Astrocyte of the spinal cord (primary cell): Measurements from ENCODE around the gene SLC38A3.

Experiments
- DNase-seq: peaks from one replicate; pipeline ENCODE4 v3.0.0; 2011; ENCODE audit warnings: low read depth, low spot score
- H3K4me3 ChIP-seq: 2 replicates; pipeline ENCODE4 v1.5.1; 2011; ENCODE audit warnings: low read depth, mild to moderate bottlenecking, low read length, moderate library complexity
- in situ Hi-C: cut with HindIII; loops from 2 replicates; pipeline ENCODE4 v1.10.0; 2017; ENCODE audit warnings: low sequenced_read_pairs
- TF ChIP-seq, protein P1 (sequence below): IDR thresholded peaks from 2 replicates; pipeline ENCODE4 v1.5.1; 2012; ENCODE audit warnings: low read depth, mild to moderate bottlenecking, low read length, inconsistent platforms

Gene SLC38A3

DNA sequence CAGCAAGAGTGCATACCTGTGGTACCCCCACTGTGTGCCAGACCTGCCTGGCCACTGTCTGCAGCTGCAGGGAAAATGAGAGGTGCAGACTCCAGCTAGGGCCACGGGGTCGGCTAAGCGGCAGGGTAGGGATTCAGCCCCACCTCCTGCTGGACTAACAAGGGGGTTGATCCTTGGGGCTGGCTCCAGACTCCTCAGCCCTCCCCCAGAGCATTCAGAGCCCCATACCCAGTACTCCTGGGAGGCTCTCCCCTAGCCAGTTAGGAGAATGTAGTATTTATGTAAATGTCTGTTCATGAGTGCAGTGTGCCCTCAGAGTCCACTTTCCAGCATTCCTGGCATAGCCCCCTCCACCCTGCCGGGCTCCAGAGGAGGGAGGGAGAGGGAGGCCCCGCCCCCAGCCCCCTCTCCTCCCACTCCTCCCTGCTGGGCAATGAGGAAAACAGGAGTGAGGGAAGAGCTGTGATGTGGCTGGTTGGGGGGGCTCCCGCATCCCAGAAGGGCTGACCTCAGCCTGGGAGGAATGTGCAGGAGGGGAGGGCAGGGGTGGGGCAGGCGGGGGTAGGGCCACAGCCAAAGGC is 59.4 kb downstream of the SLC38A3 start:
- TF ChIP-seq, protein P1, sequence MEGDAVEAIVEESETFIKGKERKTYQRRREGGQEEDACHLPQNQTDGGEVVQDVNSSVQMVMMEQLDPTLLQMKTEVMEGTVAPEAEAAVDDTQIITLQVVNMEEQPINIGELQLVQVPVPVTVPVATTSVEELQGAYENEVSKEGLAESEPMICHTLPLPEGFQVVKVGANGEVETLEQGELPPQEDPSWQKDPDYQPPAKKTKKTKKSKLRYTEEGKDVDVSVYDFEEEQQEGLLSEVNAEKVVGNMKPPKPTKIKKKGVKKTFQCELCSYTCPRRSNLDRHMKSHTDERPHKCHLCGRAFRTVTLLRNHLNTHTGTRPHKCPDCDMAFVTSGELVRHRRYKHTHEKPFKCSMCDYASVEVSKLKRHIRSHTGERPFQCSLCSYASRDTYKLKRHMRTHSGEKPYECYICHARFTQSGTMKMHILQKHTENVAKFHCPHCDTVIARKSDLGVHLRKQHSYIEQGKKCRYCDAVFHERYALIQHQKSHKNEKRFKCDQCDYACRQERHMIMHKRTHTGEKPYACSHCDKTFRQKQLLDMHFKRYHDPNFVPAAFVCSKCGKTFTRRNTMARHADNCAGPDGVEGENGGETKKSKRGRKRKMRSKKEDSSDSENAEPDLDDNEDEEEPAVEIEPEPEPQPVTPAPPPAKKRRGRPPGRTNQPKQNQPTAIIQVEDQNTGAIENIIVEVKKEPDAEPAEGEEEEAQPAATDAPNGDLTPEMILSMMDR = no peak
- DNase-seq = peak; percentile 98
- in situ Hi-C loops = no loop called here
- no peak overlapping the region for H3K4me3 ChIP-seq

DNA sequence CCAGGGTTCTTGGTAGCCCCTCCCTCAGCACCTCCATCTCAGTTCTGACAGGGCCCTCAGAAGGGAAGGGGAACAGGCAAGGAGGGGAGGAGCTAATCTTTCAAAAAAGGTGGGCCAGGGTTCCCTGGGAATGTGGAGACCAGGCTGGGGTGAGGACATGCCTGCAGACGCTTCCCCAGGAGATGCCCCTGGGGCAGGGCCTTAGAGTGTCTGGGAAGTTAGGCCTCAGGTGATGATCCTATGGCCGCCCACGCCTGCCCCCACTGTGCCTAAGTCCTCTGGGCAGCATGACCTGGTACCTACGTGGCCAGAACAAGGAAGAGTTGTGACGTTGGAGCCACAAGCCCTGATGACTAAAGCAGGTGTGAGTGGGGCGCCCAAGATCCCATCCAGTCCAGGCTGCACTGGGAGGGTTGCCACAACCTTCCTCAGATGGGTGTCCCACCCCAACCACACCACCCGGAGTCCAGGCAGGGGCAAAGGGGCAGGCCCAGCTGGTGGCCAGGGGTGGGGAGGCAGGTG is 60.0 kb downstream of the SLC38A3 start:
- H3K4me3 ChIP-seq = no peak overlapping the region
- in situ Hi-C loops = no loop called here
- TF ChIP-seq, protein P1 = no peak
- no peak for DNase-seq

DNA sequence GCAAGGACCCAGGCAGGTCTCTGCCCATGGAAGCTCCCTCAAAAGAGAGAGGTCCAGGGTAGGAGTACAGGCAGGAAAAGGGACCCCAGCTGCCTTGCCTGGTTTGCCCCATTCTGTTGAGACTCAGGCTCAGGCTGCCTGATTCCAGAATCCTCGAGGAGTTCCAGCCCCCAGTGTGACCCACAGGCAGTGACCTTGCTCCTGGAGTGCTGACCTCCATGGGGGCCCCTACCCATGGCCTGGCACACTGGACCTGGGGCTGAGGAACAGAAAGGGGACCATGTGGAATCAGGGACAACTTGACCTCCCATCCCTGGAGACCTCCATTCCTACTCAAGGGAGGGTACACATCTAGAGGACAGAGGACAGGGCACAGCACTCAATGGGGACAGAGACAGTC is 60.5 kb downstream of the SLC38A3 start:
- in situ Hi-C loops = no loop called here
- TF ChIP-seq, protein P1 = no peak
- no peak for DNase-seq
- no peak overlapping the region for H3K4me3 ChIP-seq

DNA sequence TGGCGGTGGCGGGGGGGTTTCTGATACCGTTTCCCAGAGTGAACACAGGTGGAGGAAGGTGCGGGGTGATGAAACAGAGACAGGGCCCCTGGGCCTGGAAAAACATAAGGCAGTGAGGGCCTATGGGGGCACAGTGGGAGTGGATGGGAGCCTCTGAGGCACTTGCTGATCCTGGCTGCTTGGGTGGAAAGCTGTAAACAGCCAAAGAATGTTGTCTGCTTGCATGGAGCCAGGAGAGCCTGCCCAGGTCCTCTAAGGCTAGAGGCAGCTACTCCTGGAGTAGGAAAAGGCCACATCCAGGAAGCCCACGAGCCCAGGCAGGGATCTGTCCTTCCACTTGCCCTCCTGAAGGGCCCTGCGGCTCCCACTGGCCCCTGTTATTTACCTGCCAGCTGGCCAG is 60.9 kb downstream of the SLC38A3 start:
- in situ Hi-C loops = no loop called here
- no peak overlapping the region for H3K4me3 ChIP-seq
- no peak for DNase-seq
- TF ChIP-seq, protein P1 = no peak

DNA sequence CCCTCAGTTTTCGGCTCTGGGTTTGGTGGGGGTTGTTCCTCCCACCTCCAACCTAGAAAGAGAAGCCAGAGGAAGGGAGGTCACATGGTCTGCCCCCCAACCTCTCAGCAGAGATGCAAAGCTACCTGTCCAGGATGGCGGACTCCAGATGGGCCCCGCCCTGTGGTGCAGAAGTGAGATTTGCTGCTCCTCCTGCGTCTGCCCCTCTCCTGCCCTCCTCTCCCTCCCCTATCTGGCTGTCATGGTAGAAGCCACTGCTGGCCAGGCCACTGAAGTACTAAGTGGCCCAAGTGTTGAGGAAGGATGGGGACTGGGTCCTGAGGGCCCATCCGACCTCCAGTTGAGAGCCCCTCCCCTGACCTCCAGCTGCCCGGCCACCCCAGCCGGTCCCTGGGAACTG is 61.8 kb downstream of the SLC38A3 start:
- H3K4me3 ChIP-seq = peak overlapping the region; percentile 42
- TF ChIP-seq, protein P1 = no peak
- DNase-seq = no peak
- in situ Hi-C loops = no loop called here

DNA sequence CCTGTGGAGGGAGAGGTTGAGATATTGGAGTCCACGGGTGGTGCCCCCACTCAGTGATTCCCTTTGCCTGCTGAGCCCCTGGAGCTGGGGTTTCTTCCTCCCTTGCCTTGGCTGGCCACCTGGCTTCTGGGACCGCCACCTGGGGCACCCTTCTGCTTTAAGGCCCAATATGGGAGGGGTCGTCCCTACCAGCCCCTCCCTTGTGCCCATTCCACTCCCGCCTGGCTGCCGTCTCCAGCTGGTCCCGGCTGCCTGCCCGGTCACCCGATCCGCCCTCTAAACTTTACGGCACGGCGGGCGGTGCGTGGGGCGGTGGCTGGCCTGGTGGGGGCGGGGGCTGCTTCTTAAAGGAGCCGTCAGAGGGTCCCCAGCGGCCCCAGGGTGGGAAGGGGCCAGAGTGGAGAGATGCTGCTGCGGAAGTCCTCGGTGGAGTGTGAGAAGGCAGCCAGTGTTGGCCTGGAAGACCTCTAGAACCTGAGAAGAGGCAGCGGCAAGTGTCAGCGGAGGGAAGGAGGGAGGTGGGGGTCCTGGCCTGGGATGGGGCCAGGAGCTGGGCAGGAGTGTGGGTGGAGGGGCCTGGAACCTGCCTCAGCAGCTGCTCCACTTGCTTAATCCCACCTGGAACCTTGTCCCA is 62.3 kb downstream of the SLC38A3 start:
- in situ Hi-C loops = no loop called here

More for the DNA sequence above, 62.3 kb downstream of the SLC38A3 start:
- DNase-seq = no peak
- peak overlapping the region; percentile 42 for H3K4me3 ChIP-seq
- TF ChIP-seq, protein P1 = no peak
